Stimulated activated CD8-positive, alpha-beta memory T cell treated with anti-CD3 and anti-CD28 coated beads, Interleukin-12 subunit alpha, Interleukin-12 subunit beta, amount 100 ng/mL, for 4 hours (primary cell): ENCODE measurements around the gene C4A.
"Not testable (repeated sequence)": the region's sequence is repeated elsewhere in the genome, so short reads cannot be mapped to it uniquely, and the experiment has no call there.

ENCODE experiments used
- DNase-seq: peaks from one replicate; pipeline ENCODE4 v3.0.0-alpha.2; 2020; ENCODE audit warnings: low read depth

Gene C4A

GRCh38 chr6:31980998-31981397, 859 bp upstream of the C4A start:
- not testable (repeated sequence) for DNase-seq

- DNase-seq, result not testable (repeated sequence)
Measured at GRCh38 chr6:31989363-31989762, 7.5 kb downstream of the C4A start.

- not testable (repeated sequence) for DNase-seq
Measured at GRCh38 chr6:31994421-31994820, 12.6 kb downstream of the C4A start.

GRCh38 chr6:31996385-31996784, 14.5 kb downstream of the C4A start:
- DNase-seq, result not testable (repeated sequence)

DNA sequence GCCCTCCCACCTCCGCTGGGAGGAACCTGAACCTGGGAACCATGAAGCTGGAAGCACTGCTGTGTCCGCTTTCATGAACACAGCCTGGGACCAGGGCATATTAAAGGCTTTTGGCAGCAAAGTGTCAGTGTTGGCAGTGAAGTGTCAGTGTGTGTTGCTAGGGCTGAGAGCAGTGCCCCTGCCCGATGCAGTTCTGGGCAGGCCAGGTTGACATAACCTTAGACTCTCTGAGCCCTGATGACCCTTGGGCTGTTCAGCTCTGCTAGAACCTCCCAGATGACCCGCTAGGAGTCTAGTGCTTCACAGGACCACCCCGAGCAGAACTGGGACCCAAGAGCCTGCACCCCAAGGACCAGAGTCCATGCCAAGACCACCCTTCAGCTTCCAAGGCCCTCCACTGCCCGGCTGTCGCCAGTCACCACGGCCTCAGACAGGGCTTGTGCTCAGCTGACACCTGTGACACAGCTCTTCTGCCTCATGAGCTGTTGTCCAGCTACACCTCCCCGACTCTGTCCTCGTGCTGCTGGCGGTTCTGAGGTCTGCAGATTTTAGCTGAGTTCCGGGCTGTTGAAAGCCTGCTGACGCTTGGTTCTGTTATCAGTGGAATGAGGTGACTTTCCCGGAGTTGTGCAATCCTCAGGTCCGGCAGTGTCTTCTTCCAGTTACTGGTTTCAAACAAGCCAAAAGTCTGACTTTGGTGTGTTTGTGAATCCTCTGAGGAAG, 20.9 kb downstream of the C4A start:
- DNase-seq, result not testable (repeated sequence)

GRCh38 chr6:32003301-32003700, 21.4 kb downstream of the C4A start:
- not testable (repeated sequence) for DNase-seq

DNA sequence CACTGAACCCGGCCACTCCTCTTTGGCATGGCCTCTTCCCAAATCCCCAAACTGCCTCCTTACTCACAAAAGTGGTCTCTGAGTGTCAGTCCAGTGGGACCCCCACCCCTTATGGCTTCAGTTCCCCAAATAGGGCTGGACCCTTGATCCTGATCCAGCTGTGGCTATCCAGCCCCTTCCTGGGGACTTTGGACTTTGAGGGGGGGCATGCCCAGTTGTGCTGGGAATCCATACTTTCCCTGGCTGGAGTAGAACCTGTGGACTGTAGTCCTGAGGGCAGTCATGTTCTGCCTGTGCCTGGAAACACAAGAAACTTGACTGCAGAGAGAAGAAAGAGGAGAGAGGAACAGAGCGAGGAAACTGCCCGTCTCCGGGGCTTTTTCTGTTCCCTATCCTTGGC, 22.5 kb downstream of the C4A start:
- DNase-seq, result not testable (repeated sequence)

- DNase-seq, result not testable (repeated sequence)
Measured at GRCh38 chr6:32004864-32005537, 23.1 kb downstream of the C4A start.

GRCh38 chr6:32005538-32005880, 23.7 kb downstream of the C4A start:
- DNase-seq, result not testable (repeated sequence)

DNA sequence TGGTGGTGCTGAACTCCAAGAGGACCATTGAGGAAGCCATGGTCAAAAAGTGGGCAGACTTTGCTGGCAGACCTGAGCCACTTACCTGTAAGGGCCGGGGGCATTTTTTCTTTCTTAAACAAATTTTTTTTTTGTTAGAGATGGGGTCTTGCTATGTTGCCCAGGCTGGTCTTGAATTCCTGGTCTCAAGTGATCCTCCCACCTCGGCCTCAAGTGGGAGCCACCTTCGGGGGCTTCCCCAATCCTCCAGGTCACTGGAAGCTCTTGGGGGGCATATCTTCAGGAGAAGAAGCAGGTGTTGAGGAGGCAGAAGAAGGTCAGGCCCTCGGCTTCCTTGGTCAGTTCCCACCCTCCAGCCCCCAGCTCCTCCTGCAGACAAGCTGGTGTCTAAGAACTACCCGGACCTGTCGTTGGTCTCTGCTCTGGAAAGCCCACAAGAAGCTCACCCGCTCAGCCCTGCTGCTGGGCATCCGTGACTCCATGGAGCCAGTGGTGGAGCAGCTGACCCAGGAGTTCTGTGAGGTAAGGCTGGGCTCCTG, 24.2 kb downstream of the C4A start:
- DNase-seq, result not testable (repeated sequence)

GRCh38 chr6:32007086-32007485, 25.2 kb downstream of the C4A start:
- not testable (repeated sequence) for DNase-seq

DNA sequence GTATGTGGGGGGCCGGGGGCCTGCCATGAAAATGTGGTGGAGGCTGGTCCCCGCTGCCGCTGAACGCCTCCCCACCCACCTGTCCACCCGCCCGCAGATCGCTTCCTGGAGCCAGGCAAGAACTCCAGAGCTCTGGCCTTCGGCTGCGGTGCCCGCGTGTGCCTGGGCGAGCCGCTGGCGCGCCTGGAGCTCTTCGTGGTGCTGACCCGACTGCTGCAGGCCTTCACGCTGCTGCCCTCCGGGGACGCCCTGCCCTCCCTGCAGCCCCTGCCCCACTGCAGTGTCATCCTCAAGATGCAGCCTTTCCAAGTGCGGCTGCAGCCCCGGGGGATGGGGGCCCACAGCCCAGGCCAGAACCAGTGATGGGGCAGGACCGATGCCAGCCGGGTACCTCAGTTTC, 26.2 kb downstream of the C4A start:
- DNase-seq, result not testable (repeated sequence)

- DNase-seq, result not testable (repeated sequence)
Measured at GRCh38 chr6:32008616-32009015, 26.8 kb downstream of the C4A start.

GRCh38 chr6:32009537-32009936, 27.7 kb downstream of the C4A start:
- not testable (repeated sequence) for DNase-seq

- DNase-seq, result not testable (repeated sequence)
Measured at GRCh38 chr6:32010856-32011530, 29.1 kb downstream of the C4A start.

- DNase-seq, result not testable (repeated sequence)
Measured at GRCh38 chr6:32012941-32013617, 31.2 kb downstream of the C4A start.

GRCh38 chr6:32013738-32014137, 31.9 kb downstream of the C4A start:
- not testable (repeated sequence) for DNase-seq

DNA sequence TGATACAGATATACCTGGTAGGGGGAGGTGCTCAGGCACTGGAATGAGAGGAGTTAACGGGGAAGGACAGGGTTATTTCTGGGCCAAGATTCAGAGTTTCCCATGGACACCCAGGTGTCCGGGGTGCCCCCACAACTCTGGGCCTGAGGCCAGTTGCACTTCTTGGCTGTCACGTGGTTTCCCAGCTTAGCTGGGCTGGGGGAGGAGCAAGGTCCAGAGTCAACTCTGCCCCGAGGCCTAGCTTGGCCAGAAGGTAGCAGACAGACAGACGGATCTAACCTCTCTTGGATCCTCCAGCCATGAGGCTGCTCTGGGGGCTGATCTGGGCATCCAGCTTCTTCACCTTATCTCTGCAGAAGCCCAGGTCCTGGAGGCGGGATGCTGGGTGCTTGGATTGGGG, 32.7 kb downstream of the C4A start, which contains the start of gene C4B:
Gene C4B, plus strand, starts transcription at position 249 of the 400 bp plus-strand sequence. Its CDS starts 51 bp downstream, at position 300.
- not testable (repeated sequence) for DNase-seq

DNA sequence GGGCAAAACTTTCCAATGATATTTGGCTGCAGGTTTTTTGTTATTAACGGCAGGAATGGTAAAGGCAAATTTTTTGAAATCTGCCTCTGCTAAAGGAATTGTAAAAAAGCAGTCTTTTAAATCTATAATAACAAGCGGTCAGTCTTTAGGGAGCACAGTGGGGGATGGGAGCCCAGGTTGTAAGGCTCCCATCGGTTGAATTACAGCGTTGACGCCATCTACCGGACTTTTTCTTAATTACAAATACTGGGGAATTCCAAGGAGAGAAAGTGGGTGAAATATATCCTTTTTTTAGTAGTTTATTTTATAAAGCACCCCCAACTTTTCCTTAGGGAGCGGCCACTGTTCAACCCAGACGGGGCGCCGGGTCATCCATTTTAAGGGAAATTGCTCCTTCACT, 40.2 kb downstream of the C4A start:
- DNase-seq, result not testable (repeated sequence)

GRCh38 chr6:32028631-32029030, 46.8 kb downstream of the C4A start:
- not testable (repeated sequence) for DNase-seq

DNA sequence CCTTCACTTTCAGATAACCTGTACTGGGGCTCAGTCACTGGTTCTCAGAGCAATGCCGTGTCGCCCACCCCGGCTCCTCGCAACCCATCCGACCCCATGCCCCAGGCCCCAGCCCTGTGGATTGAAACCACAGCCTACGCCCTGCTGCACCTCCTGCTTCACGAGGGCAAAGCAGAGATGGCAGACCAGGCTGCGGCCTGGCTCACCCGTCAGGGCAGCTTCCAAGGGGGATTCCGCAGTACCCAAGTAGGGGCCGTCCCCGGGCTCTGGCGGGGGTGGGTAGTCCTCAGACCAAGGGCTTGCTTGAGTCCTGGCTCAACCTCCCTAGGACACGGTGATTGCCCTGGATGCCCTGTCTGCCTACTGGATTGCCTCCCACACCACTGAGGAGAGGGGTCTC, 47.7 kb downstream of the C4A start:
- DNase-seq, result not testable (repeated sequence)
